ENCODE measurements around the gene PXT1.
"Not testable (repeated sequence)": the region's sequence is repeated elsewhere in the genome, so short reads cannot be mapped to it uniquely, and the experiment has no call there.

PXT1 gene

GRCh38 chr6:36442671-36443470, at the start of gene PXT1, which contains the start of gene KCTD20:
TSS of gene PXT1 (minus strand) at chr6:36442854. CDS start at chr6:36426082, 16,772 bp downstream.
TSS of gene KCTD20 (plus strand) at chr6:36443000. CDS start at chr6:36470098, 27,098 bp downstream.
- no peak for DNase-seq (ENCODE audit: low read depth, low spot score)

- no peak for DNase-seq (ENCODE audit: low read depth, low spot score)
Observed at GRCh38 chr6:36492092-36492491, 49.4 kb upstream of the PXT1 start.

GRCh38 chr6:36491378-36491965, 48.8 kb upstream of the PXT1 start:
- DNase-seq (ENCODE audit: low read depth, low spot score) = peak; percentile 12

- no peak for DNase-seq (ENCODE audit: low read depth, low spot score)
Observed at GRCh38 chr6:36489426-36489825, 46.8 kb upstream of the PXT1 start.

- DNase-seq (ENCODE audit: low read depth, low spot score) = no peak
Observed at GRCh38 chr6:36488221-36488620, 45.6 kb upstream of the PXT1 start.

GRCh38 chr6:36487698-36488097, 45.0 kb upstream of the PXT1 start:
- DNase-seq (ENCODE audit: low read depth, low spot score) = no peak

GRCh38 chr6:36484736-36485135, 42.1 kb upstream of the PXT1 start:
- DNase-seq (ENCODE audit: low read depth, low spot score) = no peak

GRCh38 chr6:36483326-36483725, 40.7 kb upstream of the PXT1 start:
- DNase-seq (ENCODE audit: low read depth, low spot score) = not testable (repeated sequence)

GRCh38 chr6:36479256-36479655, 36.6 kb upstream of the PXT1 start:
- DNase-seq (ENCODE audit: low read depth, low spot score) = no peak

GRCh38 chr6:36478051-36478526, 35.4 kb upstream of the PXT1 start:
- no peak for DNase-seq (ENCODE audit: low read depth, low spot score)

- DNase-seq (ENCODE audit: low read depth, low spot score) = no peak
Observed at GRCh38 chr6:36469946-36470345, 27.3 kb upstream of the PXT1 start.

- DNase-seq (ENCODE audit: low read depth, low spot score) = no peak
Observed at GRCh38 chr6:36469148-36469661, 26.6 kb upstream of the PXT1 start.

GRCh38 chr6:36467625-36468024, 25.0 kb upstream of the PXT1 start:
- DNase-seq (ENCODE audit: low read depth, low spot score) = no peak

GRCh38 chr6:36464233-36464632, 21.6 kb upstream of the PXT1 start:
- DNase-seq (ENCODE audit: low read depth, low spot score) = no peak

GRCh38 chr6:36463676-36464075, 21.0 kb upstream of the PXT1 start:
- no peak for DNase-seq (ENCODE audit: low read depth, low spot score)

GRCh38 chr6:36461646-36462045, 19.0 kb upstream of the PXT1 start:
- no peak for DNase-seq (ENCODE audit: low read depth, low spot score)

GRCh38 chr6:36460916-36461315, 18.3 kb upstream of the PXT1 start:
- no peak for DNase-seq (ENCODE audit: low read depth, low spot score)

- no peak for DNase-seq (ENCODE audit: low read depth, low spot score)
Observed at GRCh38 chr6:36459501-36459900, 16.8 kb upstream of the PXT1 start.

GRCh38 chr6:36455486-36456027, 12.9 kb upstream of the PXT1 start:
- no peak for DNase-seq (ENCODE audit: low read depth, low spot score)

- DNase-seq (ENCODE audit: low read depth, low spot score) = not testable (repeated sequence)
Observed at GRCh38 chr6:36452897-36453296, 10.2 kb upstream of the PXT1 start.

GRCh38 chr6:36449173-36449572, 6.5 kb upstream of the PXT1 start:
- not testable (repeated sequence) for DNase-seq (ENCODE audit: low read depth, low spot score)

- no peak for DNase-seq (ENCODE audit: low read depth, low spot score)
Observed at GRCh38 chr6:36445621-36446020, 3.0 kb upstream of the PXT1 start.

Data from iPS DF 19.7 (cell line).